Ovary (tissue), 9 donors: ENCODE measurements around the gene SDC4. TPM values are rescaled to one million over a fixed set of nuclear protein-coding genes. Genes with fewer than 3 reads are reported as not detected.

Source experiments
- DNase-seq, 5 donors: peaks; one replicate each; pipeline ENCODE4 v3.0.0-alpha.2; 2019 to 2020
- H3K27ac ChIP-seq, 2 donors: fragments of 200-600 bp; one replicate each; pipeline versions ENCODE4 v1.5.1 to v1.8.0; 2019 to 2022
- H3K27me3 ChIP-seq: fragments of 200-600 bp; one replicate; pipeline ENCODE4 v1.8.0; 2022
- H3K36me3 ChIP-seq: fragments of 200-600 bp; sonication (generic); one replicate; pipeline ENCODE4 v1.5.1; 2019
- H3K4me1 ChIP-seq: one replicate; pipeline ENCODE4 v1.8.1; 2013; ENCODE audit warnings: mild to moderate bottlenecking, moderate library complexity; ENCODE audit not compliant: insufficient read depth
- H3K4me3 ChIP-seq: fragments of 200-600 bp; sonication (generic); one replicate; pipeline ENCODE4 v1.5.1; 2017
- H3K9me3 ChIP-seq, 2 donors: fragments of 200-600 bp in 1 of 2; sonication (generic) in 1 of 2; one replicate each; pipeline versions ENCODE4 v1.5.1 to v1.8.1; 2013 to 2019; ENCODE audit warnings: mild to moderate bottlenecking in 1 of 2, moderate library complexity in 1 of 2
- EP300 ChIP-seq: sonication (generic); formaldehyde crosslinking; IDR thresholded peaks from one replicate; pipeline ENCODE4 v1.6.1; 2017; ENCODE audit warnings: antibody characterized with exemption
- POLR2A ChIP-seq: fragments of 450-650 bp; IDR thresholded peaks from one replicate; pipeline ENCODE4 v1.6.1; 2017; ENCODE audit warnings: antibody characterized with exemption, mild to moderate bottlenecking, moderate library complexity
- WGBS, 3 donors: extraction: QIAGEN DNeasy Blood & Tissue Kit in 1 of 3; methylation state at CpG; one replicate each; pipeline versions ENCODE4 v1.1.5 to v1.1.7; 2013 to 2017; 5-methylcytosine and 5-hydroxymethylcytosine counted together
- intact Hi-C, 4 donors: fragments of 100-400 bp; cut with DNase I; formaldehyde crosslinking; loops; one replicate each; pipeline versions ENCODE4 v1.11.0 to v1.15.1; 2022 to 2023
- polyA plus RNA-seq, 2 donors: library from polyadenylated mRNA; stranded (reverse); fragments of 200-250 nt in 1 of 2; fragments of 350-450 nt in 1 of 2; fragmentation: Illumina TruSeq in 1 of 2; extraction: RNeasy Lipid Tissue Mini Kit (QIAGEN cat#74804) in 1 of 2; gene quantifications; one replicate each; pipeline ENCODE4 v1.2.3, GENCODE V29; 2013 to 2014
- total RNA-seq, 7 donors: library from RNA; depleted of rRNA in 2 of 7; stranded (reverse); fragments of >200 nt in 2 of 7; fragmentation: NEBNext Ultra II Directional in 3 of 7; extraction: Animal tissue kit (Norgen Biotek cat#: 25700) in 3 of 7; gene quantifications; one replicate each; pipeline versions ENCODE4 v1.1.0 to v1.2.4, GENCODE V29; 2016 to 2023
- TF ChIP-seq, protein P1 (sequence below), 3 donors: fragments of 450-650 bp in 2 of 3; fragments of 200-600 bp in 1 of 3; IDR thresholded peaks; one replicate each; pipeline versions ENCODE4 v1.5.1 to v1.8.0; 2016 to 2022; ENCODE audit warnings: antibody characterized with exemption in 3 of 3, mild to moderate bottlenecking in 1 of 3
- donor health status: DM: no; HTN: no; CAD: no; lungs with moderate emphysema.
- donor health status: DM: no; HTN: no; CAD: no.
- donor health status: Bipolar disorder and iron deficiency.
- donor health status: DM: yes; HTN: yes; CAD: no.
- donor health status: DM: no; HTN: no; CAD: no.
- donor health status: DM: yes; HTN: yes; CAD: no.

SDC4 gene
- total and polyA plus RNA-seq, 9 donors = 12.9 to 269 (median 45.9) TPM

DNA sequence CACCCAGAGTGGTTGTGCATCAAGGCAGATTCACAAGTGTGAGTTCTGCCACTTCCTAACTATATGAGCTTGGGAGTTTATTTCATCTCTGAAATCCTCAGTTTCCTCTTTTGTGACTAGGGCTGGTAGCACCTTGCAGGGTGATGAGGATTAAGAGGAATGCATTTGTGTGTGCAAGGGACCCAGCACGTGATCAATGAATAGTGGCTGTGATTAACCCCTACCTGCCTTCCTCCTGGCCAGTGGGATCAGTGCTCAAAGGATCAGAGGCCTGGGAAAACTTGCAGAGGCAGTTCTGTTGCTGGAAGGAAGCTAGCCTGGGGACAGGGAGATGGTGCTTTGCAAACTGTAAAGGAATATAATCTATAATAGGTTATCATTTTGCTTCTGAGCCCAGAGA, 7.3 kb downstream of the SDC4 start:
- Histone ChIP-seq H3K4me1 (peaks cover 27% of the 10 kb centered on the region), H3K27ac (no peak overlapping the region), H3K27me3 (no peaks in the 10 kb centered on the region), H3K9me3 (no peaks in the 10 kb centered on the region), H3K4me3 (no peak overlapping the region), H3K36me3 (no peaks in the 10 kb centered on the region)
- WGBS, 3 donors = 50 to 79% (median 63%) methylated on average over 1 of the region's 1 CpG
- DNase-seq = no peak
- intact Hi-C loops = no loop called here
- TF ChIP-seq EP300 (no peak), POLR2A (no peak)
- TF ChIP-seq, protein P1, sequence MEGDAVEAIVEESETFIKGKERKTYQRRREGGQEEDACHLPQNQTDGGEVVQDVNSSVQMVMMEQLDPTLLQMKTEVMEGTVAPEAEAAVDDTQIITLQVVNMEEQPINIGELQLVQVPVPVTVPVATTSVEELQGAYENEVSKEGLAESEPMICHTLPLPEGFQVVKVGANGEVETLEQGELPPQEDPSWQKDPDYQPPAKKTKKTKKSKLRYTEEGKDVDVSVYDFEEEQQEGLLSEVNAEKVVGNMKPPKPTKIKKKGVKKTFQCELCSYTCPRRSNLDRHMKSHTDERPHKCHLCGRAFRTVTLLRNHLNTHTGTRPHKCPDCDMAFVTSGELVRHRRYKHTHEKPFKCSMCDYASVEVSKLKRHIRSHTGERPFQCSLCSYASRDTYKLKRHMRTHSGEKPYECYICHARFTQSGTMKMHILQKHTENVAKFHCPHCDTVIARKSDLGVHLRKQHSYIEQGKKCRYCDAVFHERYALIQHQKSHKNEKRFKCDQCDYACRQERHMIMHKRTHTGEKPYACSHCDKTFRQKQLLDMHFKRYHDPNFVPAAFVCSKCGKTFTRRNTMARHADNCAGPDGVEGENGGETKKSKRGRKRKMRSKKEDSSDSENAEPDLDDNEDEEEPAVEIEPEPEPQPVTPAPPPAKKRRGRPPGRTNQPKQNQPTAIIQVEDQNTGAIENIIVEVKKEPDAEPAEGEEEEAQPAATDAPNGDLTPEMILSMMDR (IDR thresholded peaks at IDR 0.05) = no peak

DNA sequence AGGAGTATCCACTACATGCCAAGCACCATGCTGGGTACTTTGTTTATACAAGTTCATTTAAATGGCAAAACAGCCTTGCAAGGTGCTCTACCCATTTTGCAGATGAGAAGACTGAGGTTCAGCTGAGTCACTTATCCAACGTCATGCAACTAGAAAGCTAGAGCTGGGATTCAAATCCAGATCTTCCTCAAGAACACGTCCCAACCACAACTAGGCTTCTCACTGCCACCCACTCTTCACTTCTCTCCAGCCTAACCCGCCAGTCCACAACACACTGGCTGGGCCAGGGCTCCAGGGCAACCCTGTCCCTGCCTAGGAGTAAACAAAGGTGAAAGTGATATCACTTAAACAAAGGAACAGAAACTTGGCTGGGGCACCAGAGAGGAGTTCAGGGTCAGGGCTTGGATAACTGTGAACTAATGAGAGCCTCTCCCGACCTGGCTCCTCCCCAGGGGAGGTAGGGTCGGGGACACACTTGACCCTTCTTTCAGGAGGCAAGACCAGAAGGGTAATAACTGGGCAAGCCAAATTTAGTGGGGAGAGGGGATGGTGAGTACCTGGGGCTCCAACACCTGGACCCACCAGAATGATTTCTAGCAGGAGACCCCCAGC, 7.9 kb downstream of the SDC4 start:
- Histone ChIP-seq H3K27ac (no peak overlapping the region), H3K9me3 (no peaks in the 10 kb centered on the region), H3K27me3 (no peaks in the 10 kb centered on the region), H3K36me3 (no peaks in the 10 kb centered on the region), H3K4me1 (peaks cover 27% of the 10 kb centered on the region), H3K4me3 (no peak overlapping the region)
- TF ChIP-seq, protein P1 (IDR thresholded peaks at IDR 0.05) = no peak
- no peak for TF ChIP-seq EP300
- TF ChIP-seq POLR2A = no peak
- no peak for DNase-seq
- WGBS, 3 donors = 73 to 80% (median 78%) methylated on average over 5 of the region's 5 CpGs
- intact Hi-C loops = no loop called here

DNA sequence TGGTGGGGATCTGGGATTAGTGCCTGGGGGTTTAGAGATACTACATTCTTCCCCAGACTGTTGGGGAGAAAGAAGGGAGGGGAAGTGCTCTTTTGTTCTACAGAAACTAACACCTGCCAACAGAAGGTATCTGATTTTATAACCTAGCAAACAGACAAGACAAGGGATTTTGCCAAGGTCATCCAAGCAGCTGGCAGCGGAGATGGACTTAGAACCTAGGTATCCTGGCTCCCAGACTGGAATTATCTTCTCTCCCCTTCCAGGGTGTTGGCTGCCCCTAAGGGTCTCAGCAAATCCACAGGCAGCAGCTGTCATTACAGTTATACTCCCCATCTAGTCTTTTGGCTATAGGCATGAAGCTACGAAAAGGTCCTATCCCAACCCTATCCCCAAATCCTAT, 8.4 kb downstream of the SDC4 start:
- Histone ChIP-seq H3K4me3 (no peak overlapping the region), H3K27me3 (no peaks in the 10 kb centered on the region), H3K4me1 (peaks cover 27% of the 10 kb centered on the region), H3K36me3 (no peaks in the 10 kb centered on the region), H3K27ac (no peak overlapping the region), H3K9me3 (no peaks in the 10 kb centered on the region)
- intact Hi-C loops = no loop called here
- DNase-seq = no peak
- 96 to 100% (median 98%) methylated on average over 2 of the region's 2 CpGs for WGBS, 3 donors
- TF ChIP-seq, protein P1 (IDR thresholded peaks at IDR 0.05) = no peak
- TF ChIP-seq EP300 (no peak), POLR2A (no peak)

DNA sequence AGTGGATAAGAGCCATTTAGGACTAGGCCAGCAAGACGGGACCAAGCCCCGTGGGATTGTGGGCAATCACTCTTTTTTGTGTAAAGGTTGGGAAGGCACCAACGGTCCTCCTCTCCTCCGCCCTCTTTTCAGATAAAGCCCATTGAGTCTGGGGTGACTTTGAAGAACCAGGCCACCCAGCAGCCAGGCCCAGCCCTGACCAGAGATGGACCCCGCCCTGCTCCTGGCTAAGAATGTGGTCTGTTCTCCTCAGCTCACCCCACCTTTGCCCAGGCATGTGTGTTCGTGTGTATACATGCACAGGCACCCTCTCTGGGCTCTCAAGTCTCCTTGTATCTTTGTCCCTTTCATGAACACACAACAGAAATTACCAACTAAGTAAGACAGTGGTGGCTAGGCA, 9.1 kb downstream of the SDC4 start:
- peaks cover 27% of the 10 kb centered on the region for H3K4me1 ChIP-seq
- H3K9me3 ChIP-seq = no peaks in the 10 kb centered on the region
- no peaks in the 10 kb centered on the region for H3K27me3 ChIP-seq
- intact Hi-C loops = no loop called here
- H3K4me3 ChIP-seq = no peak overlapping the region
- no peak for TF ChIP-seq EP300
- TF ChIP-seq, protein P1 (IDR thresholded peaks at IDR 0.05) = no peak
- no peak for TF ChIP-seq POLR2A
- no peaks in the 10 kb centered on the region for H3K36me3 ChIP-seq
- DNase-seq = no peak
- H3K27ac ChIP-seq = no peak overlapping the region
- WGBS, 3 donors = 92 to 93% (median 93%) methylated on average over 6 of the region's 6 CpGs
